Smooth muscle cell (in vitro differentiated cells): ENCODE measurements around the gene ACTL10. TPM values are rescaled to one million over a fixed set of nuclear protein-coding genes. Genes with fewer than 3 reads are reported as not detected.

Experiments
- DNase-seq: peaks from one replicate; lab custom pipeline; 2025; ENCODE audit not compliant: unreplicated experiment; lab: John Stamatoyannopoulos, UW
- H2AFZ ChIP-seq: fragments of 200-600 bp; sonication (generic); 2 replicates; pipeline ENCODE4 v1.6.0; 2016; ENCODE audit warnings: antibody characterized with exemption, low read depth, mild to moderate bottlenecking
- H3F3A ChIP-seq: fragments of 200-600 bp; sonication (generic); 2 replicates; pipeline ENCODE4 v1.6.0; 2017; ENCODE audit warnings: antibody characterized with exemption, low read depth
- H3K27ac ChIP-seq: fragments of 200-600 bp; sonication (generic); 2 replicates; pipeline ENCODE4 v1.5.1; 2016; ENCODE audit warnings: low read depth, mild to moderate bottlenecking
- H3K27me3 ChIP-seq: fragments of 200-600 bp; sonication (generic); 2 replicates; pipeline ENCODE4 v1.6.1; 2016; ENCODE audit warnings: low read depth, mild to moderate bottlenecking
- H3K36me3 ChIP-seq: fragments of 200-600 bp; sonication (generic); 2 replicates; pipeline ENCODE4 v1.5.1; 2016; ENCODE audit warnings: low read depth
- H3K4me1 ChIP-seq: fragments of 200-600 bp; sonication (generic); 2 replicates; pipeline ENCODE4 v1.5.1; 2016; ENCODE audit warnings: low read depth
- H3K4me2 ChIP-seq: fragments of 200-600 bp; sonication (generic); 2 replicates; pipeline ENCODE4 v1.6.0; 2016; ENCODE audit warnings: mild to moderate bottlenecking
- H3K4me3 ChIP-seq: fragments of 200-600 bp; sonication (generic); 2 replicates; pipeline ENCODE4 v1.5.1; 2016; ENCODE audit warnings: mild to moderate bottlenecking
- H3K79me2 ChIP-seq: fragments of 200-600 bp; sonication (generic); 2 replicates; pipeline ENCODE4 v1.6.0; 2016; ENCODE audit warnings: low read depth, mild to moderate bottlenecking
- H3K9ac ChIP-seq: fragments of 200-600 bp; sonication (generic); 2 replicates; pipeline ENCODE4 v1.6.0; 2016; ENCODE audit warnings: low read depth
- H3K9me3 ChIP-seq: fragments of 200-600 bp; sonication (generic); replicated peaks from 2 replicates; pipeline ENCODE4 v1.5.1; 2016; ENCODE audit warnings: low read depth
- H4K20me1 ChIP-seq: fragments of 200-600 bp; sonication (generic); 2 replicates; pipeline ENCODE4 v1.6.0; 2016; ENCODE audit warnings: low read depth
- CTCF ChIP-seq: fragments of 200-600 bp; sonication (generic); IDR thresholded peaks from 2 replicates; pipeline ENCODE4 v1.5.1; 2017; ENCODE audit warnings: borderline replicate concordance, mild to moderate bottlenecking, antibody characterized with exemption; ENCODE audit not compliant: insufficient read depth, poor library complexity, severe bottlenecking
- WGBS: methylation state at CpG from one replicate; pipeline ENCODE4 v1.1.7; 2016; ENCODE audit warnings: low lambda C conversion rate; 5-methylcytosine and 5-hydroxymethylcytosine counted together
- polyA plus RNA-seq: library from polyadenylated mRNA; unstranded; fragments of >200 nt; fragmentation: Nextera tagmentation; extraction: Ambion mirVana; gene quantifications from 2 replicates; pipeline ENCODE4 v1.2.1, GENCODE V29; 2016
- total RNA-seq: library from RNA; depleted of rRNA; stranded (reverse); fragments of >200 nt; gene quantifications from 2 replicates; pipeline ENCODE4 v1.2.3, GENCODE V29; 2014

ACTL10 gene
- total and polyA plus RNA-seq, 2 experiments from 2014 or later, result 0.04 to 0.49 TPM

- TF ChIP-seq CTCF, result no peak
- WGBS, result 61% methylated on average over 54 of the region's 55 CpGs
- H3F3A ChIP-seq, result peaks cover 15% of the 10 kb centered on the region
- no peak overlapping the region for H3K27ac ChIP-seq
- peak overlapping the region; percentile 41 for H3K4me3 ChIP-seq
- peak overlapping the region; percentile 80 for H3K4me2 ChIP-seq
- peaks cover 11% of the 10 kb centered on the region for H4K20me1 ChIP-seq
- H3K79me2 ChIP-seq, result peaks cover under 1% of the 10 kb centered on the region
- no peaks in the 10 kb centered on the region for H3K27me3 ChIP-seq
- H2AFZ ChIP-seq, result no peak overlapping the region
- no peak for DNase-seq
- no peak overlapping the region for H3K9ac ChIP-seq
- H3K36me3 ChIP-seq, result no peaks in the 10 kb centered on the region
- peaks cover 6% of the 10 kb centered on the region for H3K4me1 ChIP-seq
- no peaks in the 10 kb centered on the region for H3K9me3 ChIP-seq
Measured at GRCh38 chr20:33667245-33667675, 517 bp downstream of the ACTL10 start.

- TF ChIP-seq CTCF, result peak; percentile 80
- Histone ChIP-seq H2AFZ (no peak overlapping the region), H3K79me2 (peaks cover 7% of the 10 kb centered on the region), H3K36me3 (no peaks in the 10 kb centered on the region), H3K4me2 (peak overlapping the region; percentile 80), H3F3A (peaks cover 15% of the 10 kb centered on the region), H3K27ac (no peak overlapping the region), H3K4me3 (peak overlapping the region; percentile 41), H4K20me1 (peaks cover 17% of the 10 kb centered on the region), H3K4me1 (peaks cover 10% of the 10 kb centered on the region), H3K27me3 (no peaks in the 10 kb centered on the region), H3K9me3 (no peaks in the 10 kb centered on the region), H3K9ac (no peak overlapping the region)
- 59% methylated on average over 47 of the region's 47 CpGs for WGBS
- DNase-seq, result peak; percentile 25
Measured at GRCh38 chr20:33667676-33668465, 1.1 kb downstream of the ACTL10 start.

DNA sequence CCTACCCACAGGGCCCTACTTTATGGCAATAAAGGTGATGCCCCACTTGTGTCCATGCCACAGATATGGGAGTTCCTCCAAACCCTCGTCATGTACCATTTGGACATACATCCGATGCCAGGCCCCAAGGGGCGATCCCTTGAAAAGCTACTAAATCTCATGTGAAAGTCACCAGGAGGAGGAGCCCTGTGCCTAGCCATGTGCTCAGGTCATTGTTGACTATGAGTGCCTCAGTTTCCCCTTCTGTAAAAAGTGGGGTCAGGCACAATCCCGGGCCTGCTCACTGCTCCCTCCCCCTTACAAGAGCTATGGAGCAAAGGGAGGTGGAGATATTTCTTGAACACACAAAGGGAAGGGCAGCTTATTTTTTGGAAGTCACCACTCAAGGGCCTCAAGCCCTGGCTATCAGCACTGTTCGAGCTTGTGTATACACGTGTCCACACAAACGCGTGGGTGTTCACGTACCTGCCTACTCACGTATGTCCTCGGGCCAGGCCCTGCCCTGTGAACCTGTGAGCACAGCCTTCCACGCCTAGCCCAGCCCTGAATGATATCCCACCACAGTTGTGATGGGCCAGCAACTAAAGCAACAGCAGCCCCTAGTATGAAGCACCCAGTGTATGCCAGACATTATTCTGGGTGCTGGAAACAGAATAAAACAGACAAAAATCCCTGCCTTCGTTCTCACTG lies 1.9 kb downstream of the ACTL10 start:
- no peak overlapping the region for H3K4me2 ChIP-seq

More for the DNA sequence above, 1.9 kb downstream of the ACTL10 start:
- TF ChIP-seq CTCF, result no peak
- 99% methylated on average over 13 of the region's 13 CpGs for WGBS
- H4K20me1 ChIP-seq, result peaks cover 21% of the 10 kb centered on the region
- H2AFZ ChIP-seq, result no peak overlapping the region
- no peaks in the 10 kb centered on the region for H3K27me3 ChIP-seq
- H3K9ac ChIP-seq, result no peak overlapping the region
- DNase-seq, result no peak
- no peaks in the 10 kb centered on the region for H3K9me3 ChIP-seq
- no peak overlapping the region for H3K4me3 ChIP-seq
- peaks cover 16% of the 10 kb centered on the region for H3K4me1 ChIP-seq
- no peaks in the 10 kb centered on the region for H3K36me3 ChIP-seq
- no peak overlapping the region for H3K27ac ChIP-seq
- peaks cover 14% of the 10 kb centered on the region for H3K79me2 ChIP-seq
- H3F3A ChIP-seq, result peaks cover 15% of the 10 kb centered on the region
